Activated T-cell treated with anti-CD3 and anti-CD28 coated beads, Interleukin-2, amount 50 U/mL, for 4 hours (primary cell): ENCODE data around the gene CHN1. TPM values are rescaled to one million over a fixed set of nuclear protein-coding genes. Genes with fewer than 3 reads are reported as not detected.

Source experiments
- ATAC-seq, 2 donors: fragments of 200-7000 bp; cut with Tn5 transposase; one replicate each; pipeline ENCODE4 v1.10.0; 2021
- DNase-seq: peaks from one replicate; pipeline ENCODE4 v3.0.0-alpha.2; 2020
- H3K27me3 Mint-ChIP-seq: one replicate; pipeline ENCODE4 v1.8.0; 2021; ENCODE audit warnings: low read depth, mixed read lengths
- H3K36me3 Mint-ChIP-seq: one replicate; pipeline ENCODE4 v1.8.0; 2022; ENCODE audit warnings: mixed read lengths; ENCODE audit not compliant: insufficient read depth
- H3K4me1 Mint-ChIP-seq: one replicate; pipeline ENCODE4 v1.8.0; 2021; ENCODE audit warnings: low read depth, mixed read lengths
- H3K4me3 Mint-ChIP-seq: one replicate; pipeline ENCODE4 v1.8.0; 2021; ENCODE audit warnings: mild to moderate bottlenecking, moderate library complexity, mixed read lengths
- H3K9me3 Mint-ChIP-seq: one replicate; pipeline ENCODE4 v1.8.0; 2021; ENCODE audit warnings: mixed read lengths
- total RNA-seq, 3 donors: library from RNA; stranded (reverse); gene quantifications; one replicate each; pipeline ENCODE4 v1.2.1, GENCODE V29; 2021

The CHN1 gene
- total RNA-seq, 3 donors from 2014 or later, result 3.2 to 7.5 (median 6.9) TPM

DNA sequence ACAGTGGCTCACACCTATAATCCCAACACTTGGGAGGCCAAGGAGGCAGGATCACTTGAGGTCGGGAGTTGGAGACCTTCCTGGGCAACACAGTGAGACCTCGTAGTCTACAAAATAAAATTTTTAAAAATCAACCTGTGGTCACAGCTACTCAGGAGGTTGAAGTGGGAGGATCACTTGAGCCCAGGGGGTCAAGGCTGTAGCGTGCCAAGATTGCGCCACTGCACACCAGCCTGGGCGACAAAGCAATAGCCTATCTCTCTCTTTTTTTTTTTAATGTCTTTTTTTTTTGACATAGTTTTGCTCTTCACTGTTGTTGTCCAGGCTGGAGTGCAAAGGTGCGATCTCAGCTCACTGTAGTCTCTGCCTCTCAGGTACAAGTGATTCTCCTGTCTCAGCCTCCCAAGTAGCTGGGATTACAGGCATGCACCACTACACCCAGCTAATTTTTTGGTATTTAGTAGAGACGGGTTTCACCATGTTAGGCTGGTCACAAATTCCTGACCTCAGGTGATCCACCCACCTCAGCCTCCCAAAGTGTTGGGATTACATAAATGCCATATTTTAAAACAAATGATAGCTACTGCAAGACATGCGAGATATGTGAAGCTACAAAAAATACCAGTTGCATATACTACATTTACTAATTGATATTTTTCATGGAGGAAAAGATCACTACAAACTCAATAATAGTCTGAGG is 55.0 kb downstream of the CHN1 start:
- DNase-seq (no peak), ATAC-seq (no peak)
- Mint-ChIP-seq H3K4me3 (no peak overlapping the region), H3K9me3 (no peaks in the 10 kb centered on the region), H3K36me3 (no peaks in the 10 kb centered on the region), H3K27me3 (peaks cover 5% of the 10 kb centered on the region), H3K4me1 (no peaks in the 10 kb centered on the region)

DNA sequence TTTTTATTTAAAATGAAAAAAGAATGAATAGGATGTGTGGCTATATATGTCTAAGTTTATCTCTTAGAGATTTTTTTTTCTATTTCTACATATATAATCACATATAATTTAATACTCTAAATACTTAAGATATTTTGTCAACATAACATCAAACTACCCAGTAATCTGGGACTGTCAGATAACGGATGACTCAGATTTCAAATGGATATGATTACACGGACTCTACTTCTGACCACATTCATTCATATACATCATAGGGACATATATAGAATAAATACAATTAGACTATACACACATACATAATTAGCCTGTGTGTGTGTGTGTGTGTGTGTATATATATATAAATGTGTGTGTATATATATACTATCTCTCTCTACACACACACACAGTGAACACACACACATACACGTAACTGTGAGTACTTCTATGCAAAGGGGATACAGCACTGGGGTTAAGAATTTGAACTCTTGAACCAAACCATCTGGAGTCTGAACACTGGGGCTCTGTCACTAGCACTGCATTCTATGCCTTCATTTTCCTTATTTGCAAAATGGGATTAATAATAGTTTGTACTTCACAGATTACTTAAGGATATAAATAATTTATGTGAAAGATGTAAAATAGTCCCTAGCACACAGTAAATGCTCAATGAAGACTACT is 59.5 kb downstream of the CHN1 start:
- Mint-ChIP-seq H3K4me1 (no peaks in the 10 kb centered on the region), H3K27me3 (no peaks in the 10 kb centered on the region), H3K36me3 (no peaks in the 10 kb centered on the region), H3K9me3 (no peaks in the 10 kb centered on the region), H3K4me3 (no peak overlapping the region)
- DNase-seq (no peak), ATAC-seq (no peak)

DNA sequence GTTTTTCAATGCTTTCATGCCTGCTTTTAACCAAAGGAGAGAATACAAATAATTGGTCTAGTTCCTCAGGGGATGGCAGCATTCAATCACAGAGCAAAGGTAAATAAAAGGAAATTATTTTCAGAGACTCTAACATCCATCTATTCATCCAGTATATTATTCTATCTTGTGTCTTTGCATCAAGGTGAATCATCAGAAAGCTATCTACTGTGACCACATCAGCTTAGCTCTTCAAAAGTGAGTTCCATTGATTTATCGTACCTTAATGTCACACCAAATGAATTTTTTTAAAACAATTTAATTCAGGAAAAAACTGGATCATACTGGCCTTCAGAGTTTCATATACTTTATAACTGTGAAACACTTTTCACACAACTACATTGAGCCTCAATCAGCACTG is 66.1 kb downstream of the CHN1 start:
- no peaks in the 10 kb centered on the region for H3K36me3 Mint-ChIP-seq
- DNase-seq, result no peak
- peaks cover 2% of the 10 kb centered on the region for H3K27me3 Mint-ChIP-seq
- no peak for ATAC-seq
- no peak overlapping the region for H3K4me3 Mint-ChIP-seq
- H3K9me3 Mint-ChIP-seq, result no peaks in the 10 kb centered on the region
- H3K4me1 Mint-ChIP-seq, result no peaks in the 10 kb centered on the region

DNA sequence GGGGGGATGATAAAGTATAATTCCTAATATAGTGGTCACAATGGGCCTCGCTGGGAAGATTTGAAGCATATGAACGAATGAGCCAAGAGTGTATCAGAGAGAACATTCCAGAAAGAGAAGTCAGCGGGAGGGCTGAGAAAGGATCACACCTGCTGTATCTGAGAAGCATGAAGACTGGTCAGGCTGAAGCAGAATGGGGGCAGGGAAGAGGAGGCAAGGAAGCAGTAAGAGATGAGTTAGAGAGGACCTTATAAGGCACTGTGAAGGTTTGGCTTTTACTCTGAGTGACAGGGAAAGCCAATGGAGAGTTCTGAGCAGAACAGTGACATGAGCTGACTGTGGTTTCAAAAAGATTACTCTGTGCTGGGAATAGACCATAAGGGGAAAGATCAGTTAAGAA is 73.5 kb downstream of the CHN1 start:
- Mint-ChIP-seq H3K36me3 (no peaks in the 10 kb centered on the region), H3K4me1 (no peaks in the 10 kb centered on the region), H3K4me3 (no peak overlapping the region), H3K9me3 (no peaks in the 10 kb centered on the region), H3K27me3 (peaks cover 2% of the 10 kb centered on the region)
- DNase-seq (no peak), ATAC-seq (no peak)

DNA sequence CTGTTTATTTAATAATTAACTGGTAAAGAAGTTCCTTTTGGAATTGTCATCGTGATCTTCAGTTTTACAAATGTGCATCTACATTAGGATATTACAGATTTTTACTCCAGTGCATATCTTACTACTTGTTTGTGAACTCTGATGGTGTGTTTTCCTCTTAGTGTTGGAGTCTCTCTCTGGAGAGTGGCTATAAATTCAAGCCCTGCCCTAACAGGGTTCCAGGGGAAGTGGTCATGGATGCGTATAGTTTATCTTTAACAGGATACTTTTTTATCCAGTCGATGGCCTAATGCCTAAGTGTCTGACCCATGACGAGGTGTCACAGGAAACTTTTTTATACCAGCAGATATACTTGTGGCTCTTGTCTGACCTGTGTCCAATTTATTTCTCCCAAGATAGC is 75.4 kb downstream of the CHN1 start:
- no peak for DNase-seq
- Mint-ChIP-seq H3K36me3 (no peaks in the 10 kb centered on the region), H3K4me1 (no peaks in the 10 kb centered on the region), H3K27me3 (peaks cover 2% of the 10 kb centered on the region), H3K4me3 (no peak overlapping the region), H3K9me3 (no peaks in the 10 kb centered on the region)
- no peak for ATAC-seq

DNA sequence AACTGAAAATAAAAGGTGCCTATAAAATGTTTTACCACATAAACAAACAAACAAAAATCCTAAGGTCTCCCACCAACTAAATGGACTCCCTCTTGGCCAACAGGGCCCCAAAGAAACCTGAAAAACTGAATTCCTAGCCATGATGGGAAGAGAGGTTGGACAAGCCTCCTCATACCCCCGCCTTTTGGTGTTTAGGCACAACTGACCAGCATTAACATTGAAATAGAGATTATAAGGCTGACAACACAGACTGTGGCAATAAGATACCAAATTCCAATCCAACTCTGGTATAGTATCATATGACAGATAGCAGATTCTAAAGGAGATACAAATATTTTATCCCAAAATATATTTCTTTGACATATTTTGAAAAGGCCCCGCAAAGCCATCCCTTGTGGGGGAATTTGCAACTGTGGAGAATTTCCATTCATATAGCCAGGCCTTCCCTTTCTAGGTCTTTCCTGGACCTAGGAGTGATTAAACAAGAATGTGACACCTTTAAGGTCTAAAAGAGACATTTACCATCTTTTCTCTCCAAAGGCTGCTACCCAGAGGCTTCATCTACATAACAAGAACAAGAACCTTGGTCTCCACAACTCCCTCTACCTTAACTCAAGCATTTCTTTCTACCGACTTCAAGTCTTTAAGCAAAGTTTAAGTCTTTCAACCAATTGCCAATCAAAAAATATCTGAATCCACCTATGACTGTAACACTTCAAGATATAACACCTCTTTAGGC is 80.0 kb downstream of the CHN1 start:
- Mint-ChIP-seq H3K36me3 (no peaks in the 10 kb centered on the region), H3K9me3 (peaks cover 7% of the 10 kb centered on the region), H3K4me3 (no peak overlapping the region), H3K27me3 (peaks cover 1% of the 10 kb centered on the region), H3K4me1 (no peaks in the 10 kb centered on the region)
- ATAC-seq (no peak), DNase-seq (no peak)

DNA sequence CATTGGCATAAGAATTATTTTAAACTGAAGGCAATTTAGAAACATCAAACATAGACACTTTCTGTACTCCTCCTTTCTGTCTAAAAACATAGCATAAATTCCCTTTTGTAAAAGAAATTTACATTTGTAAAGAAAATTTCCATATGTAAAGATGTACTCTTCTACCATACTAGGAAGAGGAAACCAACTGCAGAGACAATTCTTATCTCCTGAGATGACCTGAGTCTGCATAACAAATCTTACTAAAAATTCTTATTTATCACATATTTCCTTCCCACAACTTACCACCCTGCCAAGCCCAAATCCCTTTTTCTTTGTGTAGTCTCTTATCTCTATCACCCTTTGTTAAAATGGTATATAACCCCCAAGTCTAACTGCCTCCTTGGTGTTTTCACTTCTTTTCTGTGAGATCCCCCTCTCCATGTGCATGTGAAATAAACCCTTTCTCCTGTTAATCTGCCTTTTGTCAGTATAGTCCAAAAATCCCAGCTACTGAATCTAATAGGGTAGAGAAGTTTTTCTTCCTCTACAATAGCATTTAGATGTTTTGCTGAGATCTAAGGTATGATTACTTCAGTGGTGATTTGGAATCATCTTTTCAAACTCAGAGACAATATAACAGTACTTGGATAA is 81.0 kb downstream of the CHN1 start:
- H3K4me1 Mint-ChIP-seq, result no peaks in the 10 kb centered on the region
- H3K27me3 Mint-ChIP-seq, result no peaks in the 10 kb centered on the region

DNA sequence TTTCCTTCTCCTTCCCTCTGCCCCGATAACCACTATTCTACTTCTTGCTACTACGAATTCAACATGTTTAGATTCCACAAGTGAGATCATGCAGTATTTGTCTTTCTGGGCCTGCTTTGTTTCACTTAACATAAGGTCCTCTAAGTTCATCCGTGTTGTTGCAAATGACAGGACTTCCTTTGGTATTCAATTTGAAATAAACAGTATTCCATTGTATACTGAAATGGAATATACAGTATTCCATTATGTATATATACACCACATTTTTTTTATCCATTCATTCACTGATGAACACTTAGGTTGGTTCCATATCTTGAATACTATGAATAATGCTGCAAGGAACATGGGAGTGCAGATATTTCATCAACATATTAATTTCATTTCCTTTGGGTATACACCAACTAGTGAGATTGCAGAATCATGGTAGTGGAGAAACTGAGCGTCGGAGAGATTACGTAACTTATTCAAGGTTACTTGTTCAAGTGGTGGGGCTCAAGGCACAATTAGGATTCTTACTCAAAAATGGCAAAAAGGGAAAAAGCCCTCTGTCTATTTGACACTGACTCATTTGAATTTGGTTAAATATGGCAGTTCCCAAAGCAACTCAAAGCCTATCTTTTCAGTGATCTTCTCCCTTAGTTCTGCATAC is 85.1 kb downstream of the CHN1 start:
- H3K4me3 Mint-ChIP-seq, result no peak overlapping the region
- DNase-seq (no peak), ATAC-seq (no peak)
- no peaks in the 10 kb centered on the region for H3K27me3 Mint-ChIP-seq
- peaks cover 7% of the 10 kb centered on the region for H3K9me3 Mint-ChIP-seq
- H3K36me3 Mint-ChIP-seq, result no peaks in the 10 kb centered on the region
- no peaks in the 10 kb centered on the region for H3K4me1 Mint-ChIP-seq

More for the DNA sequence above, 81.0 kb downstream of the CHN1 start:
- no peak for ATAC-seq
- no peak overlapping the region for H3K4me3 Mint-ChIP-seq
- H3K36me3 Mint-ChIP-seq, result no peaks in the 10 kb centered on the region
- H3K9me3 Mint-ChIP-seq, result peaks cover 7% of the 10 kb centered on the region
- DNase-seq, result no peak

DNA sequence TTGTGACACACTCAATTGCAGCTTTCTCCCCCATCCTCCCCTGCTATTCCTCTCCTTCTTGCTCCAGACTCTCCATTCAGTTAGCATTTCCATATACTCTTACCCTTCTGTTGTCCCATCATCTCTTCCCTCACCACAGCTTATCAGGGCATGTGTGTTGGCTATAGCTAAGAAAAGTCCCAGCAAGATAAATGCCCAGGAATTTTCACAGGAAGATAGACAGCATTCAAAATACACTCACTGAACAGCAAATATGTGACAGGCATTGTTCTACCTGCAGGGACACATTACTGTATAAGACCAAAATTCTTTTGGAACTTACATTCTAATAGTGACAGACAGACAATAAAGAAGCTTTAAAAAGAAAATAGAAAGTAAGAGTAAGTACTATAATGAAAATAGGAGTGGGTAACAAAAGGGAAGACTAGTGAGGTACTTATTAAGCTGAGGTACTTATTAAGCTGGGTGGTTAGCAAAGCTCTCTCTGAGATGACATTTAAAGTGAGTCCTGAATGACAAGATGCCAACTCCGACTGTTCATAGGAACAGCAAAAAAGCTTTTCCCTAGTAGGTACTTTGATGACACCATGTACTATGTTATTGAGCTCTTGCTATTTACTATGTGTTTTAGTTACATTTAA is 86.2 kb downstream of the CHN1 start:
- no peaks in the 10 kb centered on the region for H3K27me3 Mint-ChIP-seq
- no peaks in the 10 kb centered on the region for H3K36me3 Mint-ChIP-seq
- no peaks in the 10 kb centered on the region for H3K4me1 Mint-ChIP-seq
- ATAC-seq (no peak), DNase-seq (no peak)
- no peak overlapping the region for H3K4me3 Mint-ChIP-seq
- H3K9me3 Mint-ChIP-seq, result peaks cover 2% of the 10 kb centered on the region

DNA sequence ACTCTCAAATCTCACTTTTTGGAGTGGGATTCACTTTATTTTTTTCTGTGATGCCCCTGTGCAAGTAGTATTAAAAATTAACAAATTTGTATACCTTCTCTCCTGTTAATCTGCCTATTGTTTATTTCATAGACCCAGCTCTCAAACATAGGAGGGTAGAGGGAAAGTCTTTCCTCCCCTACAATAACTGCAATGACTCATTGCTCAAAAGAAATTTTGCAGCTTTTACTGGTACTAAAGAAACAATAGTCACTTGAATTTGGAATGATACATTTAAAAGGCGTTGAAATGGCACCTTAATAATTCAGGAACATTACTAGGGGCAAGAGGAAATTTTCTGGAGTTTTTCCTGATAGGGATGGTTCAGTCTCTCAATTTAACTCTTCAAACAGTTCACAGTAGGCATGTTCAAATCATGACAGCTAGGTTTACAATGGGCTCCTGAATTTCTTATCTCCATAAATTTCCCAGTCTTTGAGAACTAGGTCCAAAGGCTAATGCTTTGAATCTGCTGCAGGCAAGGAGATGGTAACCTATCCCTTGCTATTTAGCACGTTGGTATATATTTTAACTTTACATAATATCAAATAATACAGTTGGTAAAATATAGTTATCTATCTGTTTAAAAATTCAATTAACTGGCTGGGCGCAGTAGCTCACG is 88.8 kb downstream of the CHN1 start:
- no peaks in the 10 kb centered on the region for H3K27me3 Mint-ChIP-seq
- H3K36me3 Mint-ChIP-seq, result no peaks in the 10 kb centered on the region
- H3K9me3 Mint-ChIP-seq, result no peaks in the 10 kb centered on the region
- H3K4me1 Mint-ChIP-seq, result no peaks in the 10 kb centered on the region
- no peak for DNase-seq
- no peak for ATAC-seq
- H3K4me3 Mint-ChIP-seq, result no peak overlapping the region

DNA sequence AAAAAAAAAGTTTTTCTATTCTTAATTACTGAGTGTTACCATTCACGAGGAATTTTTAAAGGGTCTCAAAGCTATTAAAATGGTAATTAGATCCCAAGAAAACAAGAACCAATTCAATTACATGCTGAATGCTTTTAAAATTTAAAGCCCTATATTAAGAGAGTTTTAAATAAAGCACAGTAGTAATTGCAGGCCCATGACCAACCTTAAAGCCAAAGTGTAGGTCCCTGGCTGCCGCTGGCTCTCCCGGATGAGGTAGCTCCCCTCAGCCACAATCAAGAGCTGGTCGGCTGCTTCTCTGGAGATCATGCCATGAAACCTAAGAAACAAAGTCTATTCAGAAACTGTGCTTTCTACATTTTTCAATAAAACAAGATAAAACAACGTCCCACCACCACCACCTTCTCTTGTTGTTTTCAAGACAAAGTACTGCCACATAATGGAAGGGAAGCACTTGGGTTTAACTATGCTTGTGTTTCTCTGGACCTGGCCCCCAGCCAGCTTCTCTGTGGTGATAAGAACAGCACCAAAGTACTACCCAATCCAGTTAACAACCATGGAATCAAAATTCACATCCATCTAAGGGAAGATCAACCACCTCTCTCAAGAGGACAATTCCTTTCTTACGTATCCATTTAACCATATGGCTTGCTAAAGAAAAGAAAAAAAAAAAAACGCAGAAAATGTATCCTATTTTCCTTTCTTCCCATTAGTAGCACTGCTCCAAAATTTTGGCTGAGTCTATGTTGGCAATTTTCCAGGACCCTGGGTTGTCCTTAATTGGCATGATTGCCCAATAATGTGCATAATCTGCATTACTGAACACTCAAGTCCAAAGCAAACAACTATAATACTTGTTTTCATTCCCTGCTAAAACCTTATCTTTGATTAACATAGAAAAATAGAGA is 90.1 kb downstream of the CHN1 start:
- Mint-ChIP-seq H3K27me3 (no peaks in the 10 kb centered on the region), H3K4me1 (no peaks in the 10 kb centered on the region), H3K36me3 (no peaks in the 10 kb centered on the region), H3K4me3 (no peak overlapping the region), H3K9me3 (no peaks in the 10 kb centered on the region)
- ATAC-seq, result no peak
- DNase-seq, result no peak

DNA sequence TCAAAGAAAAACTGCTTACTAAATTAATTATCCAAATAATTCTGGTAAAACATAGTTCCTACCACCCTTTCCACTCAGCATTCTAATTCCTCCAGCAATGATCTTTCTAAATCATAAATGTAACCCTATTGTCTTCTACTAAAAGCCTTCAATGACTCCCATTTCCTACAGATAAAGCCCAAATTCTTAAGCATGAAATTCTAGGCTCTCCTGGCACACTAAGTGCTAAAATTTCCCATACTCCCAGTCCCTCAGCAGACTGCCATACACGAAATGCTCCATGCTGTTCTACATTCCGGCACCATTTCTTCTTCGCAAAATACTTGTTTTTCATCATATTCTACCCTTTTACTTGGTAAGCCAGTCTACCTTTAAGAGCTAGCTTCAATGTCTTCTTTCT is 96.9 kb downstream of the CHN1 start:
- no peak overlapping the region for H3K4me3 Mint-ChIP-seq
- H3K36me3 Mint-ChIP-seq, result no peaks in the 10 kb centered on the region
- no peak for DNase-seq
- no peaks in the 10 kb centered on the region for H3K9me3 Mint-ChIP-seq
- peaks cover 3% of the 10 kb centered on the region for H3K27me3 Mint-ChIP-seq
- peaks cover 2% of the 10 kb centered on the region for H3K4me1 Mint-ChIP-seq
- no peak for ATAC-seq

DNA sequence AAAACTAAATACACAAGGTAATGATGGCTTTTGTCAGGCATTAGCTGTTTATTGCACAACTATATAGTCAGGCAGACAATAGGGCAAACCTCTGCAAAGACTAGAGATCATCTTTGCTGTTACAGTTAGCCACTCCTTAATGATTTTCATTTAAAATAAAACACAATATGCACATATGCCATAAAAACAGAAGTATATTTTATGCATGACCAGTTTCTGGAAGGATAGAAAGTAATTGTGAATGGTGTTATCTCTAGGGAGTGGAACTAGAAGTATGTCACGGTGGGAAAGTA is 102.0 kb downstream of the CHN1 start:
- Mint-ChIP-seq H3K36me3 (no peaks in the 10 kb centered on the region), H3K27me3 (peaks cover under 1% of the 10 kb centered on the region), H3K4me3 (no peak overlapping the region), H3K4me1 (peaks cover 22% of the 10 kb centered on the region), H3K9me3 (no peaks in the 10 kb centered on the region)
- ATAC-seq (no peak), DNase-seq (no peak)
